Right cardiac atrium (tissue), 5 donors: ENCODE data around the gene SPSB4. TPM values are rescaled to one million over a fixed set of nuclear protein-coding genes. Genes with fewer than 3 reads are reported as not detected.

Experiments
- ATAC-seq, 2 donors: fragments of 200-7000 bp; cut with Tn5 transposase; one replicate each; pipeline versions ENCODE4 v1.8.0 to v1.9.1; 2020; ENCODE audit warnings: moderate library complexity in 2 of 2, mild to moderate bottlenecking in 1 of 2
- DNase-seq, 3 donors: peaks; one replicate each; pipeline ENCODE4 v3.0.0-alpha.2; 2020
- H3K27ac ChIP-seq: one replicate; pipeline ENCODE4 v1.5.1; 2013; ENCODE audit warnings: mild to moderate bottlenecking, low read length, control low read depth, moderate library complexity
- H3K27me3 ChIP-seq: one replicate; pipeline ENCODE4 v1.6.1; 2013; ENCODE audit not compliant: control insufficient read depth, insufficient read depth
- H3K4me1 ChIP-seq: one replicate; pipeline ENCODE4 v1.6.1; 2013; ENCODE audit warnings: low read length; ENCODE audit not compliant: control insufficient read depth, insufficient read depth
- H3K4me3 ChIP-seq: one replicate; pipeline ENCODE4 v1.5.1; 2013; ENCODE audit warnings: low read length, control low read depth
- H3K9me3 ChIP-seq: one replicate; pipeline ENCODE4 v1.6.1; 2013; ENCODE audit warnings: low read length; ENCODE audit not compliant: control insufficient read depth
- WGBS: extraction: QIAGEN DNeasy Blood & Tissue Kit; methylation state at CpG from one replicate; pipeline ENCODE4 v1.1.7; 2013; 5-methylcytosine and 5-hydroxymethylcytosine counted together
- intact Hi-C, 4 donors: fragments of 100-400 bp; cut with DNase I; formaldehyde crosslinking; loops; one replicate each; pipeline versions ENCODE4 v1.11.0 to v1.14.0; 2022 to 2023
- polyA plus RNA-seq: library from polyadenylated mRNA; stranded (reverse); fragments of 200-250 nt; gene quantifications from one replicate; pipeline ENCODE4 v1.2.3, GENCODE V29; 2013
- total RNA-seq, 4 donors: library from RNA; stranded (reverse); fragmentation: NEBNext Ultra II Directional; extraction: Animal tissue kit (Norgen Biotek cat#: 25700); gene quantifications; one replicate each; pipeline ENCODE4 v1.2.1, GENCODE V29; 2021
- donor health status: healthy with polysubstance abuse.
- donor health status: DM: no; HTN: yes; CAD: no.
- donor health status: DM: no; HTN: no; CAD: no.
- donor health status: DM: no; HTN: yes; CAD: no; lungs with severe emphysema.
- donor health status: DM: yes; HTN: yes; CAD: no.

SPSB4 gene
- total and polyA plus RNA-seq, 5 donors: 1.1 to 9.7 (median 5.9) TPM

- ATAC-seq (peak; percentile 62 to 64), DNase-seq (peak; percentile 58 to 85 (median 83))
- Histone ChIP-seq H3K27ac (peak overlapping the region; percentile 93), H3K9me3 (no peaks in the 10 kb centered on the region), H3K4me3 (peak overlapping the region; percentile 44), H3K27me3 (no peaks in the 10 kb centered on the region), H3K4me1 (peaks cover 14% of the 10 kb centered on the region)
- 15% methylated on average over 23 of the region's 23 CpGs for WGBS
- intact Hi-C loops: no loop called here
Measured at GRCh38 chr3:141076797-141077571, 25.8 kb downstream of the SPSB4 start.

- WGBS: 74% methylated on average over 6 of the region's 6 CpGs
- ATAC-seq: no peak
- intact Hi-C loops: no loop called here
Measured at GRCh38 chr3:141077631-141078030, 26.5 kb downstream of the SPSB4 start.

GRCh38 chr3:141078200-141078599, 27.1 kb downstream of the SPSB4 start:
- peaks cover 14% of the 10 kb centered on the region for H3K4me1 ChIP-seq
- intact Hi-C loops: no loop called here
- H3K9me3 ChIP-seq: no peaks in the 10 kb centered on the region
- no peak for DNase-seq
- H3K27me3 ChIP-seq: no peaks in the 10 kb centered on the region
- ATAC-seq: no peak
- H3K4me3 ChIP-seq: no peak overlapping the region
- no peak overlapping the region for H3K27ac ChIP-seq
- WGBS: 63% methylated on average over 3 of the region's 3 CpGs

More at GRCh38 chr3:141077631-141078030, 26.5 kb downstream of the SPSB4 start:
- H3K9me3 ChIP-seq: no peaks in the 10 kb centered on the region
- no peak overlapping the region for H3K4me3 ChIP-seq
- peaks cover 14% of the 10 kb centered on the region for H3K4me1 ChIP-seq
- no peaks in the 10 kb centered on the region for H3K27me3 ChIP-seq
- peak overlapping the region; percentile 0 for H3K27ac ChIP-seq
- no peak for DNase-seq

GRCh38 chr3:141080431-141080830, 29.3 kb downstream of the SPSB4 start:
- H3K27ac ChIP-seq: no peak overlapping the region
- no peak overlapping the region for H3K4me3 ChIP-seq
- peaks cover 19% of the 10 kb centered on the region for H3K4me1 ChIP-seq
- intact Hi-C loops: no loop called here
- ATAC-seq: no peak
- H3K9me3 ChIP-seq: no peaks in the 10 kb centered on the region
- H3K27me3 ChIP-seq: no peaks in the 10 kb centered on the region
- DNase-seq: no peak
- WGBS: 83% methylated on average over 3 of the region's 3 CpGs

DNA sequence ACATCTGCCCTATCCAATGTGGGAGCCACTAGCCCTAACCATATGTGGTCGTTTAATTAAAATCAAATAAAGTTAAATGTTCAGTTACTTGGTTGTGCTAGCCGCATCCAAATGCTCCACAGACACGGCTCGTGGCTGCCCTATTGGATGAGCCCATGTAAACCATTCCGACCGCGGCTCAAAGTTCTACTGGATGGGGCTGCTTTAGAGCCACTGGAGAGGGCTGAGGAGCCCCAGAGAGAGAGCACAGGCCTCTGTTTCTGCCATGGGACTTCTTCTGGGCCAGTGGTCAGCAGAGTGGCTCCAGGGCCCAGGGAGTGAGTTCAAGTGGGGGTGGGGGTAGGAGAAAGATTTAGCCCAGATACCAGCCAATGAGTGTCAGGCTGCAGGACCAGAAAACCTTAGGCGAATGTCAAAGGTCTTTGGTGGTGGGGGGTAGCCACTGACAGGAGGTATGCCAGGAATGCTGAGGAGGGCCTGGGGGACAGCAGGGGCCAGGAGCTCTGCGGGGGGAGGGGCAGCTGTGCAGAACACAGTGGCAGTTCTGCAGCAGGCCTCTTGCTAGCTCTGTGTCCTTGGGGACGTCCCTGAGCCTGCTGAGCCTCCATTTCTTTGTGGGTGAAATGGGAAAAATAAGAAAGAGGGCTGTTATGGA, 30.1 kb downstream of the SPSB4 start:
- Histone ChIP-seq H3K9me3 (no peaks in the 10 kb centered on the region), H3K4me1 (peaks cover 19% of the 10 kb centered on the region), H3K27me3 (no peaks in the 10 kb centered on the region), H3K27ac (no peak overlapping the region), H3K4me3 (no peak overlapping the region)
- intact Hi-C loops: no loop called here
- ATAC-seq (no peak), DNase-seq (no peak)
- WGBS: 83% methylated on average over 10 of the region's 10 CpGs

GRCh38 chr3:141082064-141082463, 30.9 kb downstream of the SPSB4 start:
- intact Hi-C loops: no loop called here
- Histone ChIP-seq H3K9me3 (no peaks in the 10 kb centered on the region), H3K4me3 (no peak overlapping the region), H3K27me3 (no peaks in the 10 kb centered on the region), H3K27ac (no peak overlapping the region), H3K4me1 (peaks cover 17% of the 10 kb centered on the region)
- 91% methylated on average over 5 of the region's 5 CpGs for WGBS
- ATAC-seq: no peak
- DNase-seq: no peak

- intact Hi-C loops: no loop called here
- H3K4me3 ChIP-seq: no peak overlapping the region
- no peaks in the 10 kb centered on the region for H3K9me3 ChIP-seq
- H3K27me3 ChIP-seq: no peaks in the 10 kb centered on the region
- ATAC-seq (no peak), DNase-seq (no peak)
- H3K27ac ChIP-seq: no peak overlapping the region
- H3K4me1 ChIP-seq: peaks cover 13% of the 10 kb centered on the region
- WGBS: 85% methylated on average over 6 of the region's 6 CpGs
Measured at GRCh38 chr3:141083226-141083625, 32.1 kb downstream of the SPSB4 start.

- intact Hi-C loops: no loop called here
- H3K9me3 ChIP-seq: no peaks in the 10 kb centered on the region
- DNase-seq (peak; percentile 22 to 79 (median 74)), ATAC-seq (peak; percentile 19 to 55)
- no peak overlapping the region for H3K4me3 ChIP-seq
- 56% methylated on average over 13 of the region's 13 CpGs for WGBS
- H3K27ac ChIP-seq: no peak overlapping the region
- no peaks in the 10 kb centered on the region for H3K27me3 ChIP-seq
- peaks cover 13% of the 10 kb centered on the region for H3K4me1 ChIP-seq
Measured at GRCh38 chr3:141083836-141084649, 32.9 kb downstream of the SPSB4 start.

GRCh38 chr3:141085343-141086070, 34.4 kb downstream of the SPSB4 start:
- H3K27ac ChIP-seq: no peak overlapping the region
- H3K4me3 ChIP-seq: no peak overlapping the region
- no peaks in the 10 kb centered on the region for H3K9me3 ChIP-seq
- WGBS: 85% methylated on average over 3 of the region's 3 CpGs
- intact Hi-C loops: no loop called here
- ATAC-seq: no peak
- no peak for DNase-seq
- no peaks in the 10 kb centered on the region for H3K27me3 ChIP-seq
- peaks cover 13% of the 10 kb centered on the region for H3K4me1 ChIP-seq

GRCh38 chr3:141086188-141086587, 35.0 kb downstream of the SPSB4 start:
- Histone ChIP-seq H3K4me1 (peaks cover 13% of the 10 kb centered on the region), H3K4me3 (no peak overlapping the region), H3K27ac (no peak overlapping the region), H3K27me3 (no peaks in the 10 kb centered on the region), H3K9me3 (no peaks in the 10 kb centered on the region)
- intact Hi-C loops: no loop called here
- DNase-seq: no peak
- WGBS: 37% methylated on average over 1 of the region's 1 CpG
- ATAC-seq: no peak
